SK-N-MC (cell line): Measurements from ENCODE around the gene CFHR4.
"Not testable (repeated sequence)": the region's sequence is repeated elsewhere in the genome, so short reads cannot be mapped to it uniquely, and the experiment has no call there.

Source experiments
- DNase-seq: peaks from one replicate; pipeline ENCODE4 v3.0.0-alpha.2; 2011; ENCODE audit warnings: low read depth, low spot score
- H3K27ac ChIP-seq: fragments of 200-600 bp; sonication (generic); 2 replicates; pipeline ENCODE4 v1.5.1; 2016; ENCODE audit warnings: mixed run types
- H3K36me3 ChIP-seq: fragments of 200-600 bp; sonication (generic); 2 replicates; pipeline ENCODE4 v1.6.1; 2017; ENCODE audit warnings: antibody characterized with exemption, low read length, mixed read lengths; ENCODE audit not compliant: insufficient read depth
- H3K4me3 ChIP-seq: fragments of 200-600 bp; sonication (generic); 2 replicates; pipeline ENCODE4 v1.5.1; 2016
- H3K9ac ChIP-seq: fragments of 200-600 bp; sonication (generic); 2 replicates; pipeline ENCODE4 v1.8.0; 2017; ENCODE audit warnings: mixed run types, mixed read lengths; ENCODE audit not compliant: insufficient read length
- H3K9me3 ChIP-seq: fragments of 200-600 bp; sonication (generic); 2 replicates; pipeline ENCODE4 v1.6.1; 2017; ENCODE audit warnings: low read depth, mild to moderate bottlenecking, antibody characterized with exemption, low read length, moderate library complexity, mixed read lengths
- EZH2 ChIP-seq: fragments of 200-600 bp; sonication (generic); IDR thresholded peaks from one replicate; pipeline ENCODE4 v1.6.1; 2017; ENCODE audit warnings: antibody characterized with exemption
- FOXP2 ChIP-seq: optimal IDR thresholded peaks from 2 replicates; pipeline ENCODE3; 2011; ENCODE audit warnings: mild to moderate bottlenecking, moderate library complexity; ENCODE audit not compliant: insufficient read depth; ENCODE audit errors: extremely low read length, control extremely low read depth
- POLR2AphosphoS5 ChIP-seq: IDR thresholded peaks from 2 replicates; pipeline ENCODE4 v1.6.1; 2012; ENCODE audit warnings: mild to moderate bottlenecking, low read depth, low read length, borderline replicate concordance

The CFHR4 gene

GRCh38 chr1:196873385-196873784, 14.5 kb upstream of the CFHR4 start:
- H3K36me3 ChIP-seq, result no peaks in the 10 kb centered on the region
- H3K9ac ChIP-seq, result no peak overlapping the region
- DNase-seq, result no peak
- no peak overlapping the region for H3K27ac ChIP-seq
- no peak overlapping the region for H3K4me3 ChIP-seq
- TF ChIP-seq FOXP2 (no peak), EZH2 (no peak), POLR2AphosphoS5 (no peak)
- H3K9me3 ChIP-seq, result no peaks in the 10 kb centered on the region

GRCh38 chr1:196875935-196876334, 11.9 kb upstream of the CFHR4 start:
- H3K4me3 ChIP-seq, result no peak overlapping the region
- no peaks in the 10 kb centered on the region for H3K9me3 ChIP-seq
- no peak overlapping the region for H3K27ac ChIP-seq
- no peak for DNase-seq
- TF ChIP-seq EZH2 (no peak), FOXP2 (no peak), POLR2AphosphoS5 (no peak)
- H3K36me3 ChIP-seq, result no peaks in the 10 kb centered on the region
- H3K9ac ChIP-seq, result no peak overlapping the region

- DNase-seq, result no peak
- Histone ChIP-seq H3K4me3 (no peak overlapping the region), H3K36me3 (no peaks in the 10 kb centered on the region), H3K9me3 (no peaks in the 10 kb centered on the region), H3K27ac (no peak overlapping the region), H3K9ac (no peak overlapping the region)
- TF ChIP-seq EZH2 (no peak), POLR2AphosphoS5 (no peak)
Observed at GRCh38 chr1:196877964-196878363, 9.9 kb upstream of the CFHR4 start.

- not testable (repeated sequence) for H3K36me3 ChIP-seq, H3K27ac ChIP-seq, H3K4me3 ChIP-seq, H3K9ac ChIP-seq, DNase-seq, H3K9me3 ChIP-seq
Observed at GRCh38 chr1:196886560-196886959, 1.3 kb upstream of the CFHR4 start.

- Histone ChIP-seq H3K27ac (no peak overlapping the region), H3K9ac (no peak overlapping the region), H3K4me3 (no peak overlapping the region), H3K36me3 (no peaks in the 10 kb centered on the region), H3K9me3 (no peaks in the 10 kb centered on the region)
- no peak for DNase-seq
- TF ChIP-seq POLR2AphosphoS5 (no peak), FOXP2 (no peak)
Observed at GRCh38 chr1:196890668-196891067, 2.8 kb downstream of the CFHR4 start.

GRCh38 chr1:196891251-196891650, 3.4 kb downstream of the CFHR4 start:
- H3K4me3 ChIP-seq, result no peak overlapping the region
- DNase-seq, result no peak
- no peak overlapping the region for H3K27ac ChIP-seq
- no peaks in the 10 kb centered on the region for H3K9me3 ChIP-seq
- H3K36me3 ChIP-seq, result no peaks in the 10 kb centered on the region
- TF ChIP-seq EZH2 (no peak), FOXP2 (no peak), POLR2AphosphoS5 (no peak)
- H3K9ac ChIP-seq, result no peak overlapping the region

GRCh38 chr1:196896355-196896754, 8.5 kb downstream of the CFHR4 start:
- TF ChIP-seq FOXP2 (no peak), EZH2 (no peak), POLR2AphosphoS5 (no peak)
- no peak for DNase-seq
- no peak overlapping the region for H3K4me3 ChIP-seq
- no peak overlapping the region for H3K27ac ChIP-seq
- no peaks in the 10 kb centered on the region for H3K9me3 ChIP-seq
- no peaks in the 10 kb centered on the region for H3K36me3 ChIP-seq
- no peak overlapping the region for H3K9ac ChIP-seq

GRCh38 chr1:196897158-196897828, 9.4 kb downstream of the CFHR4 start:
- H3K9ac ChIP-seq, result no peak overlapping the region
- no peak for DNase-seq
- no peaks in the 10 kb centered on the region for H3K36me3 ChIP-seq
- no peak for TF ChIP-seq EZH2
- TF ChIP-seq POLR2AphosphoS5, result no peak
- TF ChIP-seq FOXP2, result no peak
- H3K27ac ChIP-seq, result no peak overlapping the region
- no peak overlapping the region for H3K4me3 ChIP-seq
- no peaks in the 10 kb centered on the region for H3K9me3 ChIP-seq

GRCh38 chr1:196902344-196902743, 14.5 kb downstream of the CFHR4 start:
- no peak overlapping the region for H3K27ac ChIP-seq
- no peak for DNase-seq
- no peak overlapping the region for H3K9ac ChIP-seq
- H3K36me3 ChIP-seq, result no peaks in the 10 kb centered on the region
- TF ChIP-seq FOXP2, result no peak
- TF ChIP-seq POLR2AphosphoS5, result no peak
- TF ChIP-seq EZH2, result no peak
- H3K9me3 ChIP-seq, result no peaks in the 10 kb centered on the region
- H3K4me3 ChIP-seq, result no peak overlapping the region

GRCh38 chr1:196910215-196910614, 22.4 kb downstream of the CFHR4 start:
- Histone ChIP-seq H3K9ac (no peak overlapping the region), H3K27ac (no peak overlapping the region), H3K36me3 (no peaks in the 10 kb centered on the region), H3K9me3 (no peaks in the 10 kb centered on the region), H3K4me3 (no peak overlapping the region)
- no peak for TF ChIP-seq FOXP2
- TF ChIP-seq EZH2, result no peak
- DNase-seq, result no peak

GRCh38 chr1:196912283-196912682, 24.4 kb downstream of the CFHR4 start:
- H3K4me3 ChIP-seq, H3K27ac ChIP-seq, H3K36me3 ChIP-seq, H3K9ac ChIP-seq, H3K9me3 ChIP-seq, DNase-seq: not testable (repeated sequence)

GRCh38 chr1:196926839-196927238, 39.0 kb downstream of the CFHR4 start:
- not testable (repeated sequence) for H3K9ac ChIP-seq, H3K9me3 ChIP-seq, DNase-seq, H3K27ac ChIP-seq, H3K4me3 ChIP-seq, H3K36me3 ChIP-seq

GRCh38 chr1:196932853-196933252, 45.0 kb downstream of the CFHR4 start:
- not testable (repeated sequence) for H3K9me3 ChIP-seq, H3K4me3 ChIP-seq, DNase-seq, H3K36me3 ChIP-seq, H3K27ac ChIP-seq, H3K9ac ChIP-seq
